Activated naive CD8-positive, alpha-beta T cell treated with anti-CD3 and anti-CD28 coated beads, Interleukin-2, amount 50 U/mL, for 16 hours (primary cell): ENCODE data around the gene ERICH6.

ENCODE experiments used
- DNase-seq: peaks from one replicate; pipeline ENCODE4 v3.0.0-alpha.2; 2020; ENCODE audit warnings: low read depth, low spot score

ERICH6 gene

DNA sequence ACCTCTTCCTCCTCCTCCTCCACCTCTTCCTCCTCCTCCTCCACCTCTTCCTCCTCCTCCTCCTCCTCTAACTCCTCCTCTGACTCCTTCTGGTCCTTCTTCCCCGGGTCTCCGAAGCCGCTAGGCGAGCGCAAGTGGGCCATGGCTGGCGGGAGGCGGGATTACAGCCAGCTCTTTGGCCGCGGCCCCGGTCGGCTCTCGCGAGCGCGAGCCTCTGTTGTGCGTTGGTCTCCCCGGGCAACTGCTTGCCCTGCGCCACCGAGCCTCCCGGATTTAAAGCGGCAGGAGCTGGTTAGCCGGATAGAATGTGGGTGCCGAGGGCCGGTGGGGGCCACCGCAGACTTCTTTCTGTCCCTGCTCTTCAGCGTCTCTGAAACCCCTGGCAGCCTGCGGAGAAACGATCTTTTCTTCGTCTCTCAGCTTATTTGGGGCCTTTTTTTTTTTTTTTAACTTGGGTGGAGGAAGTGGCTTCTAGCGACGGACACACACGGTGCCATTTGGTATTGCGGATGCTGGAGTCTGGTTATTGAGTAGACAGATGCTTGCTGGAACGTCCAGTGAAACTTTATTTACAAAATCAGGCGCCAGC, at the start of gene ERICH6:
Gene ERICH6 (minus strand): TSS at position 165 of the 589 bp plus-strand sequence. CDS start 22 bp downstream, at position 143.
- DNase-seq, result peak; percentile 40

DNA sequence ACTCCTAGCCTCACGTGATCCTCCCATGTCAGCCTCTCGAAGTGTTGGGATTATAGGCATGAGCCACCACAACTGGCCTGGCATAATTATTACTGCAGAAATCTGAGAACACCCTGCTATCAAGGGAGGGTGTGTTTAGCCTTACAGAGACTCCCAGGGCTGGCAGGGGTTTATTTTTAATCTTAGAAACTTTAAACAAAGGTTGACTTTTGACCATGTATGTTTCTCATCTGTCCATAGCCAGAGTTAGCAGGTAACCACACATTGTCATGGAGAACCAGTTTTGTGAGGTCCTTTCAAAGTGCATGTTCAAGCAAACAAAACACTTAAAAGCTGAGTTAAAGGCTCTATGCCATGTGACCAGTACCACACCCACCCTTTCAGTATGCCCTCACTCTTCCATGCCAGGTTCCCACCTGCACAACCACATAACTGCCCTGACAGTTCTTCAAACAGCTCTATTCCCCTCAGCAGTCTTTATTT, 48.1 kb upstream of the ERICH6 start:
- no peak for DNase-seq

- no peak for DNase-seq
Measured at GRCh38 chr3:150749255-150749654, 45.5 kb upstream of the ERICH6 start.

GRCh38 chr3:150748684-150749047, 44.9 kb upstream of the ERICH6 start:
- DNase-seq, result no peak

- no peak for DNase-seq
Measured at GRCh38 chr3:150747886-150748683, 44.4 kb upstream of the ERICH6 start.

GRCh38 chr3:150746791-150747590, 43.3 kb upstream of the ERICH6 start:
- no peak for DNase-seq

DNA sequence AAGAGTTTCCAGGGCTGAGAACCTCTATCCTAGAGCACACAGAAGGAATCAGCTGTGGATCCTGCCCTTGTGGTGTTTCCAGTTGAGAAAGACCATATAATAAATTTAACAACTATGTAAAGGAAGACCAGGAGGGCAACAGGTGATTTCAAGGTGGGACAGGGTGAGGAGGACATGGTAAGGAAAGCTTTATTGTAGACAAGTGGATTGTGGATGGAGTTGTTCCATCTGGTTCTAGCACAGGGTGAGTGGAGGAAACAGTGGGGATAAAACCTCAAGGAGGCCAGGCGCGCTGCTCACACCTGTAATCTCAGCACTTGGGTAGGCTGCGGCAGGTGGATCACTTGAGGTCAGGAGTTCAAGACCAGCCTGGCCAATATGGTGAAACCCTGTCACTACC, 42.1 kb upstream of the ERICH6 start:
- no peak for DNase-seq

- no peak for DNase-seq
Measured at GRCh38 chr3:150744919-150745211, 41.1 kb upstream of the ERICH6 start.

GRCh38 chr3:150744041-150744918, 40.6 kb upstream of the ERICH6 start:
- DNase-seq, result no peak

GRCh38 chr3:150743508-150743907, 39.8 kb upstream of the ERICH6 start:
- no peak for DNase-seq

DNA sequence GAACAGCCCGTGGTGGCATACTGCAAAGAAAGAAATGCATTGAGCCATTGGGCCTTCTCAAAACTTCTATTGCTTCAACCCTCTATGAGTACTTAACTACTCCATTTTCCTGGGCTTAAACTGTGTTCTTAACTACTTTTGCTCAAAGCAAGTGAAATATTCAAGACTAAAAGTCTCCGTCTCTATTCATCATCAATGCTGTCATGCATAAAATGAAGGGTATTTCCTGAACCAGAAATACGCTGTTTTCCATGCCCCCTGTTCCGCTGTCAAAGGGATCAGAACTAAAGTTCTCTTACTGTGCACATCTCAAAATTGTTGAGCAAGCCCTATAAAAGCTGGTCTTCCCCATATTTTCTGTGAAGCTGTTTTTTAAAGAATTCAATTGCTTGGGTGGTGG, 39.0 kb upstream of the ERICH6 start:
- DNase-seq, result no peak

DNA sequence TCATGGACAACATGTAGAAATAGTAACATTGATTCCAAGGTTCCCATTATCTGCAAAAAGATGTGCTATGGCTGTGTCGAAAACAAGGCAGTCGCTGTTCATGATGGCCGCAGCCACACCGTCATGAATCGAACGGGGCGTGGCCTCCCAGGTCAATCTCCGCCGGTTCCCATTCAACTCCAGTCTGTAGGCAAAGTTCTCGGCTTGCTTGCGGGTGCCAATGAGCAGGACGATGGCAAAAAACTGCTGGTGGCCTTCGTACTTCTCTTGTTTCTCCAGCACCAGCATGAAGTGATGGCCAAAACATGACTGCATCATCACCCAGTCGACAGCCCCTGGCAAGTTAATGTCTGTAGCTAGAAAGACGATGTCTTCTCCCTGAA, 38.4 kb upstream of the ERICH6 start:
- DNase-seq, result no peak

DNA sequence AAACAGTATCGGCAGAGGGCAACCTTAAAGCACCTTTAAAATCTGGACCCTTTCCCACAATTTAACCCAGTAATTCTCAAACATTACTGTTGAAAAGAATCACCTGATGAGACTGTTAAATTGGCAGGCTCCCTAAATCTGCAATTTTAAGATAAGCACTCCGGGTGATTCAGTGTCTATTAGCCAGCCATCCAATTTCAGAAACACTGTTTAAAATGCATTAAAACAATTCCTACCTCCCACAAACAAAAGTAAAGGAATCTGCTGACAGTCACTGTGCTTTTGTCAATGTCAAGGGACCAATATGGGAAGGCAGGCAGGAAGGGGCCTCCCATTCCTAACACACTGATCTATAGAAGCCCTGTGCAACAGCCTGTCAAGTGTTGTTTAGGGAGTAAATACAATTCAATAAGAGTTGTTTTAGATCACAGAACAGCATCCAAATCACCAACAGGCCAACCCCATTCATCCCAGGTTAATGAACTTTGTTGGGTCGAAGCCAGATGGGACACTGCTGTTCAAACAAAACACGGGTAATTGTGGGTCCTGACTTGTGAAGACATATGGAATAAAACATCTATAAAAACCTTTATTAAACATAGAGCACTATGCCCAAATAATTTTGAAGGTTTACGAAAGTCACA, 37.9 kb upstream of the ERICH6 start:
- no peak for DNase-seq

DNA sequence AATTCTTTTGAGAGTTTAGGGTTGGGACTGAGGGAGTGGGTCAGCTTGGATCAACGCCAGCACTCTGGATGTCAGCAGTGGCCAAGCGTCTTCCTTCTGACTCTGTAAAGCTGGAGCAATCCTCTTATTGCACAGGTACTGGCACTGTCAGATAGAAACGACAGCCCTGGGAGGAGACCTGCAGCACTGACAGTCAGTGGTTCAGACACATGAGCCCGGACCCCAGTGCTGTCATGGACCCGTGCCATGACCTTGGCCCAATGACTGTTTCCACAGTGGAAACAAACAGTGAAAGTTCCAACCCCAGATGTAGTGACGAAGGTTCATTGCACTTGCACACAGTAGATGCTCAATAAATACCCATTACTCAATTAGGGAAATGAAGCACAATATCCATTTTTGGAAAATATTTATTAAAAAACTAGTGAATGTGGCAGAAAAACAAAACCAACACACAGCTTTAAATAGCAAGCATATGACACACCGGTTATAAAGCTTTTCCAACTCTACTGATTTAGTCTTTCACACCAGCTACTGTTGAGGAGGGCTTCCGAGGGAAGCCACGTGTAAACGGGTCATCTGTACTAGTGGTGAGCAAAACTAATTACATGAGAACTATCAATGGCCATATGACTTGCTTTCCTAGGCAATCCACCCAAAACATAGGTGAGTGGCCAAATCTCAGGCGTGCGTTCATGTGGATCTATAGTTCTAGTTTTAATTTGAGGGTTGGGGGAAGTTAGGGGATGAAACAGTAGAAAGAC, 37.2 kb upstream of the ERICH6 start:
- no peak for DNase-seq

- DNase-seq, result no peak
Measured at GRCh38 chr3:150739877-150740645, 36.3 kb upstream of the ERICH6 start.

DNA sequence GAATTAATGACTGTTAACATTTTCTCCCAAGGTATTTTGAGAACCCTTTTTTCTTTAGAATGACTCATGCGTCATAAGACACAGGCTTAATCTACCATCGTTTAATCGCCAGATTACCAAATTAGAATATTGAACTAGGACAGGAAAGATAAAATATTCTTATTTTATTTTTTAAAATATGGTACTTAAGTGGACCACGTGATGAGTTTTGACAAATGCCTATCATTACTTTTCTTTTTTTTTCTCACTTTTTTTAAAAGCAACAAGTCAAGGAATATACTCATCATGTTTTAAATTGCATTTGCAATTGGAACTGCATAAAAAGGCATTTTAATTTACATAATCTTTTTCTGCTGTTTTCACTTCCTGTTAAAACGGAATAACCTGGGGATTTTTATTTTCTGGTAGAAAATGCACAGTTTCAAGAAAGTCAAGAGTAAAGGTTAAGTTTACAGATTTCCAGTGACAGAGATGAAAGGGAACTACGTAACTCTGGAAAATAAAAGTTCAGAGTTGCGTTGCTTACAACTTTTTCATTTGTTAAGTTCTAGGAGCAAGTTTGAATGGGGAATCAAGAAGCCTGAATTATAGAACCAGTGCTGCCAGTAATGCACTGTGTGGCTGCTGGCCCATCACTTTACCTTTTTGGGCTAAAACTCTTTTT, 35.6 kb upstream of the ERICH6 start:
- no peak for DNase-seq

DNA sequence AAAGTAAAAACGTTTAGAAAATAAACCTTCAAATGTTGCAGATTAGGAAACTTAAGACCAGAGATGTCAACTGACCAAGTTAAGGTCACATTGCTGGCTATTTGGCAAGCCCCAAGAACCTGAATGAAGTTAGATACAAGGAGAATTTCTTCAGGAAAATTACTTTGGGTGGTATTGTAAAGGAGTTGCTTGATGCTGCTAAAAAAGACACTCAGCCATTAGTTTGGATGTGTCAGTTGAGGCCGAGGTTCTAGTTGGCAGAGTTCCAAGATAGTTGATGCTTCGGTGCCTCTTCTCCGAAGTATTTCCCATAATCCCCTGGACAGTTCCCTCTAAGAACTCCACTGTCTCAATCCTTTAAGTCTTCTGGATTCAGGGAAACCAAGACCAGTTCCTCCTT, 35.0 kb upstream of the ERICH6 start:
- no peak for DNase-seq

DNA sequence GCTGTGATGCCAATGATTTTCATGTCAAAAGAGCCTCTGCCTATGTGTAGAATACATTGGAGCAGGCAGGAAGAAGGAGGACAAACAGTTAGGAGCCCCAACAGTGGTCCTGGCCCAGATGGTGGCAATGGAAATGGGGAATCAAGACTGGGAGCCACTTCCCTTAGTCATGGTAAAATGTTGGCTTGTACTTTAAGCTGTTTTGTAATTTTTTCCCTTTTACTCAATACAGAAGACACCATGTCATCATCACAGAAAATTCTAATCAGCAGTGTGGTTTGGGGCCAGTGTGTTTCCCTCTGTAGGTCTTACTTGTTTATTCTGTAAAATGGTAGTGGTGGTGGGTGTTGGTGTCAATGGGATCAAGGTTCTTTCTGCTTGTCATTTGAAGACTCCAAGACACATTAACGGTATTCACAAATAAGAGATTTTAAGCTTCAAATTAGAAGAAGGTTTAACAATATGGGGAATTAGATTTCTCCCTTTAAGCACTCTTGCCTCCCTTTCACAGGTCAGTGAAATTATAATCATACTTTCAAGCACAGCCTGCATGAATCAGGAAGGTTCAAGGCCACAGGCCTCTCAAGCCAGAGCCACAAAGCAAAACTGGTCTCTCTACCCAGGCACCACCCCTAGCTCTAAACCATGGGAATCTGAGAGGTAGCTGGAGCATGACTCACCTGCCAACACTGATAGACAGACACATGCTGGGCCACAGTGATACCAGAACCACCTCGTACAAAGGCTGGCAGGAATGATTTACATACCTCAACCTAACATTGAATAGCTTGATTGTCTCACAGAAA, 34.4 kb upstream of the ERICH6 start:
- no peak for DNase-seq
